ENCODE data around the gene TUBGCP2.

TUBGCP2 gene

DNA sequence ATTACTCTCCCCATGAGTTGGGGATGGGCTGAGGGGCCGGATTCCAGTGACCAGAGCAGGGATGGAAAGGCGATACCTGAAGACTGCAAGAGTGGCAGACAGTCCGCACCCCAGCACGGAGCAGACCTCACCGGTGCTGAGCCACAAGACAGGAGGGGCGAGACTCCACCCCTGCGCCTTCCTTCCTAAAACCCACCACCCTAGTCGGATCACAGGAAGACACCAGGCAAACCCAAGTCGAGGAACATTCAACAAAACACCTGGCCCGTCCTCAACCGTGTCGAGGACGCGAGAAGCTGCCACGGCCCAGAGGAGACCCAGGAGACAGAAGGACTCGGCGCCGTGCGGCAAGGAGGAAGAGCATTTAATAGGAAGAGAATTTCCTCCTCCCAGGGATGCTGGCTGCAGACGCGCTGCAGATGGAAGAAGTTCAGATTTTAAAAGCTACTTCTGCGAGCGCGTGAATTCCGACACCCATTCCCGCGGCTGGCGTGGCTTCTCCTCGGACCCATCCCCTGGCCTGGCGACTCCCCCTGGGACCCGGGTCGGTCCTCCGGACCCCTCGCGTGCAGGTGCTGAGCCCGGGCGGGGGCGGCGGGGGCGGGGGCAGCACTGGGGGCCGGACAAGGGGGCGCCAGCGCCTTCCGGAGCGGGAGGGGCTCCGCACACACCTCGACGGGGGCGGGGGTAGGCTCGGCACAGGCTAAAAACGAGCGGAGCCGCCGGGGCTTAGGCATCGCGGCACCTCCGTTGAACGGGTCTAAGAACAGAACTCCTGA lies 79.2 kb downstream of the TUBGCP2 start:
- Histone ChIP-seq H3K27ac (ENCODE audit: low read length) (no peak overlapping the region), H3K9ac (ENCODE audit: low read depth, low read length) (no peak overlapping the region), H4K20me1 (ENCODE audit: insufficient read depth, low read length) (no peaks in the 10 kb centered on the region), H3K4me3 (ENCODE audit: low read depth in 1 of 2, low read length in 2 of 2) (no peak overlapping the region), H3K79me2 (ENCODE audit: insufficient read depth, low read length) (no peaks in the 10 kb centered on the region), H3K9me3 (ENCODE audit: insufficient read depth, low read length, severe bottlenecking) (no peaks in the 10 kb centered on the region), H3K36me3 (ENCODE audit: insufficient read depth, low read length) (no peaks in the 10 kb centered on the region), H2AFZ (ENCODE audit: low read depth, low read length) (no peak overlapping the region), H3K4me1 (ENCODE audit: insufficient read depth, low read length) (no peaks in the 10 kb centered on the region), H3K27me3 (ENCODE audit: insufficient read depth, low read length, poor library complexity) (no peaks in the 10 kb centered on the region), H3K4me2 (ENCODE audit: insufficient read depth, low read length) (no peak overlapping the region)
- DNase-seq = no peak
- TF ChIP-seq, protein P1, sequence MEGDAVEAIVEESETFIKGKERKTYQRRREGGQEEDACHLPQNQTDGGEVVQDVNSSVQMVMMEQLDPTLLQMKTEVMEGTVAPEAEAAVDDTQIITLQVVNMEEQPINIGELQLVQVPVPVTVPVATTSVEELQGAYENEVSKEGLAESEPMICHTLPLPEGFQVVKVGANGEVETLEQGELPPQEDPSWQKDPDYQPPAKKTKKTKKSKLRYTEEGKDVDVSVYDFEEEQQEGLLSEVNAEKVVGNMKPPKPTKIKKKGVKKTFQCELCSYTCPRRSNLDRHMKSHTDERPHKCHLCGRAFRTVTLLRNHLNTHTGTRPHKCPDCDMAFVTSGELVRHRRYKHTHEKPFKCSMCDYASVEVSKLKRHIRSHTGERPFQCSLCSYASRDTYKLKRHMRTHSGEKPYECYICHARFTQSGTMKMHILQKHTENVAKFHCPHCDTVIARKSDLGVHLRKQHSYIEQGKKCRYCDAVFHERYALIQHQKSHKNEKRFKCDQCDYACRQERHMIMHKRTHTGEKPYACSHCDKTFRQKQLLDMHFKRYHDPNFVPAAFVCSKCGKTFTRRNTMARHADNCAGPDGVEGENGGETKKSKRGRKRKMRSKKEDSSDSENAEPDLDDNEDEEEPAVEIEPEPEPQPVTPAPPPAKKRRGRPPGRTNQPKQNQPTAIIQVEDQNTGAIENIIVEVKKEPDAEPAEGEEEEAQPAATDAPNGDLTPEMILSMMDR (IDR thresholded peaks at IDR 0.05; ENCODE audit: borderline replicate concordance, extremely low read depth, low read length, poor library complexity, severe bottlenecking) = no peak
- no peak for TF ChIP-seq EZH2 (IDR thresholded peaks at IDR 0.05; ENCODE audit: borderline replicate concordance, low read depth, low read length, severe bottlenecking)
- ATAC-seq (ENCODE audit: insufficient read depth, low read depth) = no peak
